ENCODE measurements around the gene CCNL2. TPM values are rescaled to one million over a fixed set of nuclear protein-coding genes. Genes with fewer than 3 reads are reported as not detected.
"Not testable (repeated sequence)": the region's sequence is repeated elsewhere in the genome, so short reads cannot be mapped to it uniquely, and the experiment has no call there.

CCNL2 gene
- total and polyA plus RNA-seq, 2 experiments from 2014 or later, result 230 to 301 TPM

GRCh38 chr1:1430114-1430982, 31.2 kb upstream of the CCNL2 start:
- no peak overlapping the region for H3K4me3 ChIP-seq
- no peaks in the 10 kb centered on the region for H3K9me3 ChIP-seq (ENCODE audit: low read depth)
- no peaks in the 10 kb centered on the region for H3K27me3 ChIP-seq
- no peaks in the 10 kb centered on the region for H3K36me3 ChIP-seq
- H3K4me1 ChIP-seq (ENCODE audit: low read depth), result peaks cover 50% of the 10 kb centered on the region
- TF ChIP-seq, protein P1, sequence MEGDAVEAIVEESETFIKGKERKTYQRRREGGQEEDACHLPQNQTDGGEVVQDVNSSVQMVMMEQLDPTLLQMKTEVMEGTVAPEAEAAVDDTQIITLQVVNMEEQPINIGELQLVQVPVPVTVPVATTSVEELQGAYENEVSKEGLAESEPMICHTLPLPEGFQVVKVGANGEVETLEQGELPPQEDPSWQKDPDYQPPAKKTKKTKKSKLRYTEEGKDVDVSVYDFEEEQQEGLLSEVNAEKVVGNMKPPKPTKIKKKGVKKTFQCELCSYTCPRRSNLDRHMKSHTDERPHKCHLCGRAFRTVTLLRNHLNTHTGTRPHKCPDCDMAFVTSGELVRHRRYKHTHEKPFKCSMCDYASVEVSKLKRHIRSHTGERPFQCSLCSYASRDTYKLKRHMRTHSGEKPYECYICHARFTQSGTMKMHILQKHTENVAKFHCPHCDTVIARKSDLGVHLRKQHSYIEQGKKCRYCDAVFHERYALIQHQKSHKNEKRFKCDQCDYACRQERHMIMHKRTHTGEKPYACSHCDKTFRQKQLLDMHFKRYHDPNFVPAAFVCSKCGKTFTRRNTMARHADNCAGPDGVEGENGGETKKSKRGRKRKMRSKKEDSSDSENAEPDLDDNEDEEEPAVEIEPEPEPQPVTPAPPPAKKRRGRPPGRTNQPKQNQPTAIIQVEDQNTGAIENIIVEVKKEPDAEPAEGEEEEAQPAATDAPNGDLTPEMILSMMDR (IDR thresholded peaks at IDR 0.05; ENCODE audit: low read depth, low read length), result peak; percentile 36
- DNase-seq (ENCODE audit: low read depth in 1 of 2, low spot score in 1 of 2), result peak; percentile 36 to 93
- peak overlapping the region; percentile 79 for H3K27ac ChIP-seq

GRCh38 chr1:1429671-1430073, 30.5 kb upstream of the CCNL2 start:
- peak in 1 of 2 donors; percentile 79 for DNase-seq (ENCODE audit: low read depth in 1 of 2, low spot score in 1 of 2)
- H3K27ac ChIP-seq, result peak overlapping the region; percentile 18

GRCh38 chr1:1428967-1429366, 29.8 kb upstream of the CCNL2 start:
- H3K4me1 ChIP-seq (ENCODE audit: low read depth), result peaks cover 37% of the 10 kb centered on the region
- not testable (repeated sequence) for H3K27ac ChIP-seq

More at GRCh38 chr1:1429671-1430073, 30.5 kb upstream of the CCNL2 start:
- Histone ChIP-seq H3K9me3 (ENCODE audit: low read depth) (no peaks in the 10 kb centered on the region), H3K4me1 (ENCODE audit: low read depth) (peaks cover 44% of the 10 kb centered on the region), H3K4me3 (no peak overlapping the region), H3K36me3 (no peaks in the 10 kb centered on the region), H3K27me3 (no peaks in the 10 kb centered on the region)
- TF ChIP-seq, protein P1 (IDR thresholded peaks at IDR 0.05; ENCODE audit: low read depth, low read length), result no peak

DNA sequence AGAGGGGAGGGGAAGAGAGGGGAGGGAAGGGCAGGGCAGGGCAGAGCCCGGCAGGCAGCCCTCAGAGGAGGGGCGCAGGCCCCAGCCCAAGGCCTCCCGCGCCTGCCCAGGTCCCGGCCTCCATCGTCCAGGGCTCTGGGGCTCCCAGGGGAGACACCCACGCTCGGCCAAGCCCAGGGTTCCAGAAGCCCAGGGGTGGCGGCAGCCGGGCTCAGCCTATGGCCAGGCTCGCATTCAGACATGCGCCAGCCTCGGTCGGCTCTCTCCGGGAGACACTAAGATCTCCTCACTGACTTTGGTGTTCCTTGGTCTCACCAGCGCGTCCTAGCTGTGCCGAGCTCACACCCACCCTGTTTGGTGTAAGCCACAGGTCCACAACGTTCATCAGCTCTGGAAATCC, 29.0 kb upstream of the CCNL2 start:
- H3K27ac ChIP-seq, result no peak overlapping the region
- peaks cover 29% of the 10 kb centered on the region for H3K4me1 ChIP-seq (ENCODE audit: low read depth)
- H3K9me3 ChIP-seq (ENCODE audit: low read depth), result no peaks in the 10 kb centered on the region
- H3K4me3 ChIP-seq, result no peak overlapping the region
- no peaks in the 10 kb centered on the region for H3K36me3 ChIP-seq
- TF ChIP-seq, protein P1 (IDR thresholded peaks at IDR 0.05; ENCODE audit: low read depth, low read length), result no peak
- no peak for DNase-seq (ENCODE audit: low read depth in 1 of 2, low spot score in 1 of 2)
- H3K27me3 ChIP-seq, result no peaks in the 10 kb centered on the region

More at GRCh38 chr1:1428967-1429366, 29.8 kb upstream of the CCNL2 start:
- H3K9me3 ChIP-seq (ENCODE audit: low read depth); H3K36me3 ChIP-seq; H3K27me3 ChIP-seq; H3K4me3 ChIP-seq; DNase-seq (ENCODE audit: low read depth in 1 of 2, low spot score in 1 of 2): not testable (repeated sequence)

- Histone ChIP-seq H3K4me1 (ENCODE audit: low read depth) (peaks cover 25% of the 10 kb centered on the region), H3K9me3 (ENCODE audit: low read depth) (no peaks in the 10 kb centered on the region), H3K4me3 (peak overlapping the region; percentile 56), H3K27me3 (no peaks in the 10 kb centered on the region), H3K36me3 (no peaks in the 10 kb centered on the region), H3K27ac (no peak overlapping the region)
- TF ChIP-seq, protein P1 (IDR thresholded peaks at IDR 0.05; ENCODE audit: low read depth, low read length), result no peak
- DNase-seq (ENCODE audit: low read depth in 1 of 2, low spot score in 1 of 2), result no peak
Observed at GRCh38 chr1:1427820-1428148, 28.6 kb upstream of the CCNL2 start.

GRCh38 chr1:1427106-1427819, 28.1 kb upstream of the CCNL2 start:
- TF ChIP-seq, protein P1 (IDR thresholded peaks at IDR 0.05; ENCODE audit: low read depth, low read length), result no peak
- no peaks in the 10 kb centered on the region for H3K9me3 ChIP-seq (ENCODE audit: low read depth)
- DNase-seq (ENCODE audit: low read depth in 1 of 2, low spot score in 1 of 2), result peak in 1 of 2 donors; percentile 54
- H3K36me3 ChIP-seq, result no peaks in the 10 kb centered on the region
- H3K4me3 ChIP-seq, result peak overlapping the region; percentile 56
- peaks cover 20% of the 10 kb centered on the region for H3K4me1 ChIP-seq (ENCODE audit: low read depth)
- no peaks in the 10 kb centered on the region for H3K27me3 ChIP-seq
- H3K27ac ChIP-seq, result no peak overlapping the region

Measured in cardiac muscle cell (in vitro differentiated cells and primary cell).